Measurements from ENCODE around the gene SLC12A3. TPM values are rescaled to one million over a fixed set of nuclear protein-coding genes. Genes with fewer than 3 reads are reported as not detected.

The SLC12A3 gene
- total and polyA plus RNA-seq, 2 of the 4 experiments (the other 2 are of a cell fraction): not detected

GRCh38 chr16:56950881-56951771 lies 86.1 kb downstream of the SLC12A3 start:
- no peaks in the 10 kb centered on the region for H3K9me3 ChIP-seq (ENCODE audit: control insufficient read depth, insufficient read depth, low read length)
- no peak overlapping the region for H3K4me2 ChIP-seq (ENCODE audit: low read depth, low read length)
- H3K4me3 ChIP-seq (ENCODE audit: insufficient read depth, low read depth, low read length): no peak overlapping the region
- H2AFZ ChIP-seq (replicated peaks; ENCODE audit: low read length, poor library complexity): peak overlapping the region; percentile 78
- H3K36me3 ChIP-seq (ENCODE audit: control insufficient read depth, insufficient read depth, low read length): peaks cover 4% of the 10 kb centered on the region; the same call in 1 of the 2 replicates
- peak overlapping the region; percentile 58 for H2AK9ac ChIP-seq (replicated peaks; ENCODE audit: low read depth, low read length, poor library complexity)
- no peak overlapping the region for H2BK5ac ChIP-seq (ENCODE audit: low read depth, low read length, poor library complexity, severe bottlenecking)
- H3K79me1 ChIP-seq (ENCODE audit: low read depth in 1 of 2, low read length in 2 of 2): no peaks in the 10 kb centered on the region
- H4K5ac ChIP-seq (ENCODE audit: low read depth, low read length): no peak overlapping the region
- peaks cover 9% of the 10 kb centered on the region for H4K20me1 ChIP-seq (ENCODE audit: insufficient read depth, low read length)
- no peak overlapping the region for H3K18ac ChIP-seq (ENCODE audit: low read depth, low read length)
- 0 out of 2 replicates have a peak, but pooled peaks cover 4% of the 10 kb centered on the region for H3K9me1 ChIP-seq (ENCODE audit: insufficient read depth, low read length)
- DNase-seq: peak; percentile 51
- no TSS peak for BruUV-seq (replicated peaks)
- in situ Hi-C loops (cut with MboI; ENCODE audit: low sequenced_read_pairs) (loop anchor here (5.0 kb wide), 1 partner anchor 84 kb away; the partner anchor contains the start of gene SLC12A3), dilution Hi-C loops (cut with HindIII; ENCODE audit: low sequenced_read_pairs, unreplicated experiment) (no loop called here), intact Hi-C loops (cut with micrococcal nuclease) (loop anchor here (1.0 to 2.0 kb wide), 2 partner anchors 84 to 158 kb away; no protein-coding TSS in a partner anchor)
- no peak overlapping the region for H3K23ac ChIP-seq (ENCODE audit: low read depth, low read length)
- 77% methylated on average over 12 of the region's 15 CpGs; no CpG with 5 or more reads in 1 of the 2 experiments for WGBS, 2 experiments (ENCODE audit: extremely low coverage in 2 of 2, insufficient read length in 1 of 2)
- H2BK20ac ChIP-seq (ENCODE audit: low read depth, low read length): no peak overlapping the region
- no peak overlapping the region for H4K91ac ChIP-seq (ENCODE audit: insufficient read depth, low read depth, low read length)
- H3K14ac ChIP-seq (replicated peaks; ENCODE audit: low read depth, low read length): no peak overlapping the region
- H3K9ac ChIP-seq (ENCODE audit: low read depth, low read length): no peak overlapping the region
- POLR2A ChIA-PET (ENCODE audit: unreplicated experiment): no interaction called here
- ATAC-seq (ENCODE audit: low read depth): peak; percentile 85
- H3K4me1 ChIP-seq (ENCODE audit: control insufficient read depth, insufficient read depth, low read length): no peaks in the 10 kb centered on the region
- H3K4ac ChIP-seq (ENCODE audit: low read depth, low read length): no peak overlapping the region
- no peaks in the 10 kb centered on the region for H3K27me3 ChIP-seq (ENCODE audit: control insufficient read depth, insufficient read depth, low read length)
- H3K27ac ChIP-seq (ENCODE audit: insufficient read depth, low read length): no peak overlapping the region
- H2BK120ac ChIP-seq (ENCODE audit: low read depth, low read length): no peak overlapping the region
- 0 out of 2 replicates have a peak overlapping the region, but pooled peaks have one; percentile 33 for H2AK5ac ChIP-seq (ENCODE audit: low read depth, low read length)
- no peak overlapping the region; the same call in 2 of the 3 replicates for H2BK15ac ChIP-seq (ENCODE audit: low read depth, low read length)
- CTCF ChIA-PET: interaction anchor here (0.5 to 1.3 kb wide), 5 partner anchors 10 to 161 kb away, joined by 3 to 5 read pairs (median 4); no protein-coding TSS in a partner anchor
- no peak overlapping the region for H3K56ac ChIP-seq (ENCODE audit: extremely low read depth, insufficient read depth, low read length)
- H4K8ac ChIP-seq (ENCODE audit: low read depth in 2 of 2, low read length in 2 of 2): no peak overlapping the region
- TF ChIP-seq, protein P1, sequence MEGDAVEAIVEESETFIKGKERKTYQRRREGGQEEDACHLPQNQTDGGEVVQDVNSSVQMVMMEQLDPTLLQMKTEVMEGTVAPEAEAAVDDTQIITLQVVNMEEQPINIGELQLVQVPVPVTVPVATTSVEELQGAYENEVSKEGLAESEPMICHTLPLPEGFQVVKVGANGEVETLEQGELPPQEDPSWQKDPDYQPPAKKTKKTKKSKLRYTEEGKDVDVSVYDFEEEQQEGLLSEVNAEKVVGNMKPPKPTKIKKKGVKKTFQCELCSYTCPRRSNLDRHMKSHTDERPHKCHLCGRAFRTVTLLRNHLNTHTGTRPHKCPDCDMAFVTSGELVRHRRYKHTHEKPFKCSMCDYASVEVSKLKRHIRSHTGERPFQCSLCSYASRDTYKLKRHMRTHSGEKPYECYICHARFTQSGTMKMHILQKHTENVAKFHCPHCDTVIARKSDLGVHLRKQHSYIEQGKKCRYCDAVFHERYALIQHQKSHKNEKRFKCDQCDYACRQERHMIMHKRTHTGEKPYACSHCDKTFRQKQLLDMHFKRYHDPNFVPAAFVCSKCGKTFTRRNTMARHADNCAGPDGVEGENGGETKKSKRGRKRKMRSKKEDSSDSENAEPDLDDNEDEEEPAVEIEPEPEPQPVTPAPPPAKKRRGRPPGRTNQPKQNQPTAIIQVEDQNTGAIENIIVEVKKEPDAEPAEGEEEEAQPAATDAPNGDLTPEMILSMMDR (conservative IDR thresholded peaks at IDR 0.05; ENCODE audit: low read depth, low read length): peak; percentile 70
- TF ChIP-seq CEBPB (IDR thresholded peaks at IDR 0.05; ENCODE audit: low read depth, low read length) (no peak), CHD1 (IDR thresholded peaks at IDR 0.05; ENCODE audit: low read depth, low read length) (no peak), NFE2L2 (IDR thresholded peaks at IDR 0.05; ENCODE audit: low read depth, low read length) (no peak), MAZ (IDR thresholded peaks at IDR 0.05; ENCODE audit: borderline replicate concordance, low read depth, low read length) (no peak), RCOR1 (IDR thresholded peaks at IDR 0.05; ENCODE audit: insufficient replicate concordance, low read length) (no peak), SMC3 (IDR thresholded peaks at IDR 0.05; ENCODE audit: low read depth, low read length) (peak; percentile 61), RFX5 (IDR thresholded peaks at IDR 0.05; ENCODE audit: low read depth, low read length) (no peak), POLR2A (IDR thresholded peaks at IDR 0.05; ENCODE audit: low read depth, low read length) (peak; percentile 14; the same call in 1 of the 2 replicates), MAFK (IDR thresholded peaks at IDR 0.05; ENCODE audit: low read depth, low read length) (no peak), USF2 (IDR thresholded peaks at IDR 0.05; ENCODE audit: low read depth, low read length) (no peak), BHLHE40 (IDR thresholded peaks at IDR 0.05; ENCODE audit: low read depth, low read length) (no peak)
- TF ChIP-seq, protein P2, sequence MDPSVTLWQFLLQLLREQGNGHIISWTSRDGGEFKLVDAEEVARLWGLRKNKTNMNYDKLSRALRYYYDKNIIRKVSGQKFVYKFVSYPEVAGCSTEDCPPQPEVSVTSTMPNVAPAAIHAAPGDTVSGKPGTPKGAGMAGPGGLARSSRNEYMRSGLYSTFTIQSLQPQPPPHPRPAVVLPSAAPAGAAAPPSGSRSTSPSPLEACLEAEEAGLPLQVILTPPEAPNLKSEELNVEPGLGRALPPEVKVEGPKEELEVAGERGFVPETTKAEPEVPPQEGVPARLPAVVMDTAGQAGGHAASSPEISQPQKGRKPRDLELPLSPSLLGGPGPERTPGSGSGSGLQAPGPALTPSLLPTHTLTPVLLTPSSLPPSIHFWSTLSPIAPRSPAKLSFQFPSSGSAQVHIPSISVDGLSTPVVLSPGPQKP (IDR thresholded peaks at IDR 0.05; ENCODE audit: borderline replicate concordance, low read depth, low read length): no peak
